ENCODE data around the gene CCPG1.
A peak's percentile ranks its signal among the peaks of the same experiment; 100 is the strongest.

The CCPG1 gene

GRCh38 chr15:55318588-55319494, 89.3 kb downstream of the CCPG1 start, which contains the start of the genes PIGB and PIGBOS1:
Gene PIGB (plus strand): TSS chr15:55319222. CDS start chr15:55319251, 29 bp downstream.
Gene PIGBOS1 (minus strand): TSS chr15:55319123. CDS start chr15:55317792, 1,331 bp downstream.
- peak; percentile 60 for DNase-seq (ENCODE audit: low spot score)
